CD14-positive monocyte (primary cell): ENCODE data around the gene STAT3. TPM values are rescaled to one million over a fixed set of nuclear protein-coding genes. Genes with fewer than 3 reads are reported as not detected.

Experiments used
- DNase-seq, 3 donors: peaks; one replicate each; pipeline ENCODE4 v3.0.0-alpha.2; 2011 to 2022
- H2AFZ ChIP-seq: 2 replicates; pipeline ENCODE4 v1.6.0; 2012; ENCODE audit warnings: mild to moderate bottlenecking, low read depth, low read length, inconsistent platforms; ENCODE audit not compliant: insufficient read depth, poor library complexity, severe bottlenecking
- H3K27ac ChIP-seq, 2 donors: 1 replicate in 1 of 2; 2 replicates in 1 of 2; pipeline ENCODE4 v1.5.1; 2012 to 2013; ENCODE audit warnings: low read length in 2 of 2, control low read depth in 1 of 2, inconsistent platforms in 1 of 2, low read depth in 1 of 2, mild to moderate bottlenecking in 1 of 2
- H3K27me3 ChIP-seq, 2 donors: one replicate each; pipeline versions ENCODE4 v1.6.0 to v1.6.1; 2011 to 2013; ENCODE audit warnings: low read length in 2 of 2; ENCODE audit not compliant: control insufficient read depth in 2 of 2, insufficient read depth in 2 of 2
- H3K36me3 ChIP-seq, 2 donors: replicated peaks in 1 of 2; 1 replicate in 1 of 2; 2 replicates in 1 of 2; pipeline versions ENCODE4 v1.5.1 to v1.6.1; 2012 to 2013; ENCODE audit warnings: low read length in 2 of 2, control low read depth in 1 of 2, inconsistent platforms in 1 of 2, mild to moderate bottlenecking in 1 of 2; ENCODE audit not compliant: insufficient read depth in 2 of 2, control insufficient read depth in 1 of 2
- H3K4me1 ChIP-seq, 2 donors: 1 replicate in 1 of 2; 2 replicates in 1 of 2; pipeline versions ENCODE4 v1.5.1 to v1.6.1; 2012 to 2013; ENCODE audit warnings: low read length in 2 of 2, control low read depth in 1 of 2, inconsistent platforms in 1 of 2, mild to moderate bottlenecking in 1 of 2, moderate library complexity in 1 of 2; ENCODE audit not compliant: insufficient read depth in 2 of 2, control insufficient read depth in 1 of 2
- H3K4me2 ChIP-seq: replicated peaks from 2 replicates; pipeline ENCODE3; 2012; ENCODE audit warnings: low read length, moderate library complexity, mild to moderate bottlenecking; ENCODE audit not compliant: poor library complexity, severe bottlenecking; ENCODE audit errors: extremely low read depth
- H3K4me3 ChIP-seq, 3 experiments: fragments of 200-600 bp in 1 of 3; sonication (generic) in 1 of 3; replicated peaks in 1 of 3; 1 replicate in 2 of 3; 2 replicates in 1 of 3; pipeline ENCODE4 v1.5.1; 2011 to 2013; ENCODE audit warnings: low read length in 3 of 3, mild to moderate bottlenecking in 3 of 3, control low read depth in 2 of 3, low read depth in 2 of 3, inconsistent platforms in 1 of 3, moderate library complexity in 1 of 3
- H3K79me2 ChIP-seq: 2 replicates; pipeline ENCODE4 v1.6.0; 2012; ENCODE audit warnings: mild to moderate bottlenecking, control low read depth, inconsistent platforms, low read length, moderate library complexity; ENCODE audit not compliant: insufficient read depth
- H3K9ac ChIP-seq: 2 replicates; pipeline ENCODE4 v1.6.0; 2017; ENCODE audit warnings: low read length, mild to moderate bottlenecking; ENCODE audit not compliant: insufficient read depth, poor library complexity, severe bottlenecking
- H3K9me3 ChIP-seq, 2 donors: replicated peaks in 1 of 2; 1 replicate in 1 of 2; 2 replicates in 1 of 2; pipeline versions ENCODE4 v1.5.1 to v1.6.1; 2012 to 2013; ENCODE audit warnings: low read length in 2 of 2, control low read depth in 1 of 2; ENCODE audit not compliant: control insufficient read depth in 1 of 2, insufficient read depth in 1 of 2
- H4K20me1 ChIP-seq: 2 replicates; pipeline ENCODE4 v1.6.0; 2012; ENCODE audit warnings: mild to moderate bottlenecking, low read length, control low read depth, moderate library complexity; ENCODE audit not compliant: insufficient read depth
- H3K27ac Mint-ChIP-seq, 7 donors: one replicate each; pipeline ENCODE4 v1.8.0; 2020; ENCODE audit warnings: mild to moderate bottlenecking in 7 of 7, mixed read lengths in 7 of 7, moderate library complexity in 6 of 7, inconsistent platforms in 2 of 7
- H3K27me3 Mint-ChIP-seq, 3 donors: one replicate each; pipeline ENCODE4 v1.8.0; 2021 to 2022; ENCODE audit warnings: low read depth in 3 of 3, mild to moderate bottlenecking in 3 of 3, mixed read lengths in 3 of 3, moderate library complexity in 3 of 3, inconsistent platforms in 1 of 3
- H3K36me3 Mint-ChIP-seq, 2 donors: one replicate each; pipeline ENCODE4 v1.8.0; 2020; ENCODE audit warnings: mixed read lengths in 2 of 2, inconsistent platforms in 1 of 2, mild to moderate bottlenecking in 1 of 2
- H3K4me1 Mint-ChIP-seq: one replicate; pipeline ENCODE4 v1.8.0; 2020; ENCODE audit warnings: mild to moderate bottlenecking, mixed read lengths
- H3K4me3 Mint-ChIP-seq, 2 donors: one replicate each; pipeline ENCODE4 v1.8.0; 2020; ENCODE audit warnings: mild to moderate bottlenecking in 2 of 2, mixed read lengths in 2 of 2, moderate library complexity in 1 of 2
- H3K9me3 Mint-ChIP-seq, 7 donors: one replicate each; pipeline ENCODE4 v1.8.0; 2020 to 2022; ENCODE audit warnings: mixed read lengths in 7 of 7, mild to moderate bottlenecking in 6 of 7, moderate library complexity in 6 of 7, inconsistent platforms in 2 of 7
- WGBS: methylation state at CpG from one replicate; pipeline ENCODE4 v1.1.5; 2013; ENCODE audit warnings: missing lambda C conversion rate; ENCODE audit not compliant: insufficient coverage; 5-methylcytosine and 5-hydroxymethylcytosine counted together
- intact Hi-C, 2 donors: fragments of 100-400 bp; cut with micrococcal nuclease; formaldehyde crosslinking; loops; one replicate each; pipeline versions ENCODE4 v1.15.0 to v1.15.1; 2023
- polyA plus RNA-seq, 3 donors: library from polyadenylated mRNA; depleted of rRNA in 1 of 3; unstranded in 2 of 3; stranded (reverse) in 1 of 3; fragments of 300-500 nt in 2 of 3; fragments of >200 nt in 1 of 3; fragmentation: Illumina TruSeq in 2 of 3; gene quantifications; 1 replicate in 2 of 3; 2 replicates in 1 of 3; pipeline ENCODE4 v1.2.3, GENCODE V29; 2012 to 2021
- TF ChIP-seq, protein P1 (sequence below): fragments of 200-600 bp; IDR thresholded peaks from one replicate; pipeline ENCODE4 v1.8.0; 2022; ENCODE audit warnings: antibody characterized with exemption, mild to moderate bottlenecking

The STAT3 gene
- polyA plus RNA-seq, 3 donors: 73.0 to 155 (median 110) TPM

- H3K27me3 Mint-ChIP-seq: peaks cover 2 to 6% (median 2%) of the 10 kb centered on the region in 3 donors
- no CpG with 5 or more reads among the region's 5 CpGs for WGBS
- peaks cover 33% of the 10 kb centered on the region for H3K4me1 Mint-ChIP-seq
- H3K4me1 ChIP-seq: peaks cover 14 to 26% of the 10 kb centered on the region in 2 donors
- peak overlapping the region in 5 of 7 donors; percentile 5 to 100 (median 64) for H3K27ac Mint-ChIP-seq
- peaks cover 34% of the 10 kb centered on the region for H3K79me2 ChIP-seq
- H3K36me3 Mint-ChIP-seq: peaks cover 2 to 4% of the 10 kb centered on the region in 2 donors
- no peaks in the 10 kb centered on the region for H3K9me3 ChIP-seq
- H3K27me3 ChIP-seq: no peaks in the 10 kb centered on the region
- H3K4me3 Mint-ChIP-seq: no peak overlapping the region
- no peak overlapping the region for H3K9ac ChIP-seq
- H4K20me1 ChIP-seq: peaks cover 31% of the 10 kb centered on the region
- TF ChIP-seq, protein P1, sequence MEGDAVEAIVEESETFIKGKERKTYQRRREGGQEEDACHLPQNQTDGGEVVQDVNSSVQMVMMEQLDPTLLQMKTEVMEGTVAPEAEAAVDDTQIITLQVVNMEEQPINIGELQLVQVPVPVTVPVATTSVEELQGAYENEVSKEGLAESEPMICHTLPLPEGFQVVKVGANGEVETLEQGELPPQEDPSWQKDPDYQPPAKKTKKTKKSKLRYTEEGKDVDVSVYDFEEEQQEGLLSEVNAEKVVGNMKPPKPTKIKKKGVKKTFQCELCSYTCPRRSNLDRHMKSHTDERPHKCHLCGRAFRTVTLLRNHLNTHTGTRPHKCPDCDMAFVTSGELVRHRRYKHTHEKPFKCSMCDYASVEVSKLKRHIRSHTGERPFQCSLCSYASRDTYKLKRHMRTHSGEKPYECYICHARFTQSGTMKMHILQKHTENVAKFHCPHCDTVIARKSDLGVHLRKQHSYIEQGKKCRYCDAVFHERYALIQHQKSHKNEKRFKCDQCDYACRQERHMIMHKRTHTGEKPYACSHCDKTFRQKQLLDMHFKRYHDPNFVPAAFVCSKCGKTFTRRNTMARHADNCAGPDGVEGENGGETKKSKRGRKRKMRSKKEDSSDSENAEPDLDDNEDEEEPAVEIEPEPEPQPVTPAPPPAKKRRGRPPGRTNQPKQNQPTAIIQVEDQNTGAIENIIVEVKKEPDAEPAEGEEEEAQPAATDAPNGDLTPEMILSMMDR: no peak
- H3K27ac ChIP-seq: no peak overlapping the region
- H3K9me3 Mint-ChIP-seq: no peaks in the 10 kb centered on the region
- H3K4me2 ChIP-seq: no peak overlapping the region
- intact Hi-C loops: loop anchor here in 1 of 2 donors (5.0 kb wide), 2 partner anchors 53 to 67 kb away; partner anchors contain the start of gene ATP6V0A1
- DNase-seq: no peak
- H3K4me3 ChIP-seq: no peak overlapping the region
- H3K36me3 ChIP-seq: no peaks in the 10 kb centered on the region
- no peak overlapping the region for H2AFZ ChIP-seq
These were observed 1.7 kb upstream of the STAT3 start for GRCh38 chr17:42389899-42390298.

DNA sequence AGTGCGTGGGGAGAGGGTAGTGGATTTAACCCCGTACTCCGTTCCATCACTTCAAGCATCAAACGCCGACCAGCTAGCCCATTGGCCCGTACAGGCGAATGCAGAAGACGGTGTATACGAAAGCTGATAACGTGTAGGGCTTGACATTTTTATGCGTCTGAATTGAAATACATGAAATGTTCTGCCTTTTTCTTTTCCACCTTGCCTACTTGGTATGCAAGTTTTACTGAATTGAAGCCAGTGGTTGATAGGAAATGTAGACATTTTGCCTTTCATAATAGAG is 834 bp upstream of the STAT3 start:
- Mint-ChIP-seq H3K36me3 (peaks cover 2 to 4% of the 10 kb centered on the region in 2 donors), H3K4me1 (peaks cover 34% of the 10 kb centered on the region), H3K4me3 (peak overlapping the region; percentile 98), H3K27me3 (peaks cover 2 to 3% (median 2%) of the 10 kb centered on the region in 3 donors), H3K27ac (peak overlapping the region; percentile 100), H3K9me3 (no peaks in the 10 kb centered on the region)
- H3K4me3 ChIP-seq: peak overlapping the region; percentile 58 to 97 (median 61)
- peak overlapping the region; percentile 83 for H3K9ac ChIP-seq
- H4K20me1 ChIP-seq: peaks cover 39% of the 10 kb centered on the region
- no peaks in the 10 kb centered on the region for H3K27me3 ChIP-seq
- peaks cover 14 to 26% of the 10 kb centered on the region in 2 donors for H3K4me1 ChIP-seq
- H3K27ac ChIP-seq: peak overlapping the region; percentile 98 to 100
- intact Hi-C loops: loop anchor here in 1 of 2 donors (5.0 kb wide), 2 partner anchors 52 to 68 kb away; partner anchors contain the start of gene ATP6V0A1
- peaks cover 43% of the 10 kb centered on the region for H3K79me2 ChIP-seq
- no CpG with 5 or more reads among the region's 11 CpGs for WGBS
- peak overlapping the region; percentile 77 for H2AFZ ChIP-seq
- no peaks in the 10 kb centered on the region for H3K9me3 ChIP-seq
- TF ChIP-seq, protein P1: no peak
- no peak for DNase-seq
- peak overlapping the region; percentile 89 for H3K4me2 ChIP-seq
- no peaks in the 10 kb centered on the region for H3K36me3 ChIP-seq
